K562 (cell line): ENCODE measurements around the gene PGF.

Source experiments
- EHMT2 ChIP-seq: fragments of 450-650 bp; IDR thresholded peaks from 2 replicates; pipeline ENCODE4 v1.6.1; 2018; ENCODE audit warnings: antibody characterized with exemption
- MTA2 ChIP-seq: fragments of 450-650 bp; IDR thresholded peaks from 2 replicates; pipeline ENCODE4 v1.6.1; 2016; ENCODE audit warnings: low read depth
- RBM14 ChIP-seq: fragments of 200-400 bp; formaldehyde crosslinking; IDR thresholded peaks from 2 replicates; pipeline ENCODE4 v1.6.1; 2018; ENCODE audit warnings: low read depth, mild to moderate bottlenecking, low read length, moderate library complexity, borderline replicate concordance; ENCODE audit not compliant: insufficient read depth
- SOX6 ChIP-seq: fragments of 450-650 bp; IDR thresholded peaks from 2 replicates; pipeline ENCODE4 v1.6.1; 2014; ENCODE audit warnings: mild to moderate bottlenecking
- SP1 ChIP-seq: sonication (generic); formaldehyde crosslinking; IDR thresholded peaks from 2 replicates; pipeline ENCODE4 v1.8.1; 2022; ENCODE audit warnings: mild to moderate bottlenecking, missing genetic modification reagents
- SP2 ChIP-seq: IDR thresholded peaks from 2 replicates; pipeline ENCODE4 v1.6.1; 2011; ENCODE audit warnings: mild to moderate bottlenecking, low read depth, low read length, moderate library complexity; ENCODE audit not compliant: poor library complexity, severe bottlenecking; ENCODE audit errors: extremely low read depth
- STAG1 ChIP-seq: sonication (generic); formaldehyde crosslinking; IDR thresholded peaks from 2 replicates; pipeline ENCODE4 v1.5.0; 2020; ENCODE audit warnings: missing genetic modification reagents, borderline replicate concordance
- ZNF354B ChIP-seq: fragments of 250-450 bp; sonication (Bioruptor Pico); IDR thresholded peaks from 2 replicates; pipeline ENCODE4 v1.4.0; 2020
- TF ChIP-seq, protein P1 (sequence below), 3 experiments: IDR thresholded peaks in 2 of 3; conservative IDR thresholded peaks in 1 of 3; 2 replicates each; pipeline ENCODE4 v1.5.1; 2011 to 2012; ENCODE audit warnings: low read length in 3 of 3, mild to moderate bottlenecking in 3 of 3, control low read depth in 2 of 3, improper control_type of control experiment in 1 of 3, inconsistent platforms in 1 of 3, low read depth in 1 of 3, mixed read lengths in 1 of 3, moderate library complexity in 1 of 3; ENCODE audit not compliant: insufficient read depth in 2 of 3
- TF ChIP-seq, protein P2 (sequence below), 2 experiments: fragments of 450-650 bp in 1 of 2; IDR thresholded peaks; 2 replicates each; pipeline ENCODE4 v1.6.1; 2011 to 2017; ENCODE audit warnings: low read depth in 2 of 2, antibody characterized with exemption in 1 of 2, borderline replicate concordance in 1 of 2, low read length in 1 of 2, mild to moderate bottlenecking in 1 of 2, mixed read lengths in 1 of 2; ENCODE audit not compliant: control insufficient read depth in 1 of 2
- TF ChIP-seq, protein P3 (sequence below): fragments of 450-650 bp; formaldehyde crosslinking; IDR thresholded peaks from 2 replicates; pipeline ENCODE4 v1.4.0; 2022; ENCODE audit warnings: missing genetic modification characterization
- TF ChIP-seq, protein P4 (sequence below): sonication (generic); formaldehyde crosslinking; IDR thresholded peaks from 2 replicates; pipeline ENCODE4 v1.9.0; 2022; ENCODE audit warnings: mild to moderate bottlenecking, missing genetic modification reagents

DNA sequence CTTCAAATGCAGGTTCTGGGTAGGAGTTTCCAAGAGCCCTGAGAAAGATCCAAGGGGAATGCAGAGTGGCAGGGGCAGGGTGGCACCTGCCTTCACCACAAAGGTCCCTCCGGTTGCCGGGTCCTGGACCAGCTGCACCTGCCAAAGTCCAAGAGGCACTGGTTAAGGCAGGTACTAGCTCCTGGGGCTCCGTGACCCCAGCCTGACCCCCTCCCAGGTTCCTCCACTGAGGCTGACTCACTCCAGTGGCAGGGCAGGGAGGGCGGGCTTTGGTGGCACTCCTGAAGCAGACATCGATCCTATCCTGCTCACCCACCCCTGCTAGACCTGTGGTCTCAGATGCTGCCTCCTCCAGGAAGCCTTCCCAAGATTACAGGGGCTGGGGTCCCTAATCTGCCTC, 43.7 kb downstream of the PGF start:
- TF ChIP-seq, protein P1, sequence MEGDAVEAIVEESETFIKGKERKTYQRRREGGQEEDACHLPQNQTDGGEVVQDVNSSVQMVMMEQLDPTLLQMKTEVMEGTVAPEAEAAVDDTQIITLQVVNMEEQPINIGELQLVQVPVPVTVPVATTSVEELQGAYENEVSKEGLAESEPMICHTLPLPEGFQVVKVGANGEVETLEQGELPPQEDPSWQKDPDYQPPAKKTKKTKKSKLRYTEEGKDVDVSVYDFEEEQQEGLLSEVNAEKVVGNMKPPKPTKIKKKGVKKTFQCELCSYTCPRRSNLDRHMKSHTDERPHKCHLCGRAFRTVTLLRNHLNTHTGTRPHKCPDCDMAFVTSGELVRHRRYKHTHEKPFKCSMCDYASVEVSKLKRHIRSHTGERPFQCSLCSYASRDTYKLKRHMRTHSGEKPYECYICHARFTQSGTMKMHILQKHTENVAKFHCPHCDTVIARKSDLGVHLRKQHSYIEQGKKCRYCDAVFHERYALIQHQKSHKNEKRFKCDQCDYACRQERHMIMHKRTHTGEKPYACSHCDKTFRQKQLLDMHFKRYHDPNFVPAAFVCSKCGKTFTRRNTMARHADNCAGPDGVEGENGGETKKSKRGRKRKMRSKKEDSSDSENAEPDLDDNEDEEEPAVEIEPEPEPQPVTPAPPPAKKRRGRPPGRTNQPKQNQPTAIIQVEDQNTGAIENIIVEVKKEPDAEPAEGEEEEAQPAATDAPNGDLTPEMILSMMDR (IDR thresholded peaks at IDR 0.05 in 2 of 3, conservative IDR thresholded peaks at IDR 0.05 in 1 of 3; ENCODE audit: insufficient read depth in 2 of 3, low read depth in 1 of 3, low read length in 3 of 3), result no peak
- TF ChIP-seq EHMT2 (no peak), RBM14 (no peak), SP1 (CRISPR knock-in tag) (no peak), ZNF354B (CRISPR knock-in tag) (no peak), MTA2 (no peak), SOX6 (no peak), STAG1 (CRISPR knock-in tag) (no peak), SP2 (no peak)
- TF ChIP-seq, protein P2, sequence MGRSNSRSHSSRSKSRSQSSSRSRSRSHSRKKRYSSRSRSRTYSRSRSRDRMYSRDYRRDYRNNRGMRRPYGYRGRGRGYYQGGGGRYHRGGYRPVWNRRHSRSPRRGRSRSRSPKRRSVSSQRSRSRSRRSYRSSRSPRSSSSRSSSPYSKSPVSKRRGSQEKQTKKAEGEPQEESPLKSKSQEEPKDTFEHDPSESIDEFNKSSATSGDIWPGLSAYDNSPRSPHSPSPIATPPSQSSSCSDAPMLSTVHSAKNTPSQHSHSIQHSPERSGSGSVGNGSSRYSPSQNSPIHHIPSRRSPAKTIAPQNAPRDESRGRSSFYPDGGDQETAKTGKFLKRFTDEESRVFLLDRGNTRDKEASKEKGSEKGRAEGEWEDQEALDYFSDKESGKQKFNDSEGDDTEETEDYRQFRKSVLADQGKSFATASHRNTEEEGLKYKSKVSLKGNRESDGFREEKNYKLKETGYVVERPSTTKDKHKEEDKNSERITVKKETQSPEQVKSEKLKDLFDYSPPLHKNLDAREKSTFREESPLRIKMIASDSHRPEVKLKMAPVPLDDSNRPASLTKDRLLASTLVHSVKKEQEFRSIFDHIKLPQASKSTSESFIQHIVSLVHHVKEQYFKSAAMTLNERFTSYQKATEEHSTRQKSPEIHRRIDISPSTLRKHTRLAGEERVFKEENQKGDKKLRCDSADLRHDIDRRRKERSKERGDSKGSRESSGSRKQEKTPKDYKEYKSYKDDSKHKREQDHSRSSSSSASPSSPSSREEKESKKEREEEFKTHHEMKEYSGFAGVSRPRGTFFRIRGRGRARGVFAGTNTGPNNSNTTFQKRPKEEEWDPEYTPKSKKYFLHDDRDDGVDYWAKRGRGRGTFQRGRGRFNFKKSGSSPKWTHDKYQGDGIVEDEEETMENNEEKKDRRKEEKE (IDR thresholded peaks at IDR 0.05; ENCODE audit: borderline replicate concordance in 1 of 2, control insufficient read depth in 1 of 2, low read depth in 2 of 2, low read length in 1 of 2), result no peak
- TF ChIP-seq, protein P3, sequence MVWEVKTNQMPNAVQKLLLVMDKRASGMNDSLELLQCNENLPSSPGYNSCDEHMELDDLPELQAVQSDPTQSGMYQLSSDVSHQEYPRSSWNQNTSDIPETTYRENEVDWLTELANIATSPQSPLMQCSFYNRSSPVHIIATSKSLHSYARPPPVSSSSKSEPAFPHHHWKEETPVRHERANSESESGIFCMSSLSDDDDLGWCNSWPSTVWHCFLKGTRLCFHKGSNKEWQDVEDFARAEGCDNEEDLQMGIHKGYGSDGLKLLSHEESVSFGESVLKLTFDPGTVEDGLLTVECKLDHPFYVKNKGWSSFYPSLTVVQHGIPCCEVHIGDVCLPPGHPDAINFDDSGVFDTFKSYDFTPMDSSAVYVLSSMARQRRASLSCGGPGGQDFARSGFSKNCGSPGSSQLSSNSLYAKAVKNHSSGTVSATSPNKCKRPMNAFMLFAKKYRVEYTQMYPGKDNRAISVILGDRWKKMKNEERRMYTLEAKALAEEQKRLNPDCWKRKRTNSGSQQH (CRISPR knock-in tag), result no peak
- TF ChIP-seq, protein P4, sequence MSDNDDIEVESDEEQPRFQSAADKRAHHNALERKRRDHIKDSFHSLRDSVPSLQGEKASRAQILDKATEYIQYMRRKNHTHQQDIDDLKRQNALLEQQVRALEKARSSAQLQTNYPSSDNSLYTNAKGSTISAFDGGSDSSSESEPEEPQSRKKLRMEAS (CRISPR knock-in tag), result no peak
